HepG2 (cell line): ENCODE data around the gene EFEMP2. TPM values are rescaled to one million over a fixed set of nuclear protein-coding genes. Genes with fewer than 3 reads are reported as not detected.

ENCODE experiments used
- DNMT3B ChIP-seq: conservative IDR thresholded peaks from 2 replicates; pipeline ENCODE4 v1.6.1; 2016; ENCODE audit warnings: missing biosample characterization, control low read depth
- FOXK2 ChIP-seq: fragments of 450-650 bp; IDR thresholded peaks from 2 replicates; pipeline ENCODE4 v1.6.1; 2016
- HES4 ChIP-seq: sonication (generic); formaldehyde crosslinking; IDR thresholded peaks from 2 replicates; pipeline ENCODE4 v1.9.0; 2021; ENCODE audit warnings: mild to moderate bottlenecking, missing genetic modification reagents, borderline replicate concordance
- MTF1 ChIP-seq: sonication (generic); formaldehyde crosslinking; IDR thresholded peaks from 2 replicates; pipeline ENCODE4 v1.5.0; 2020; ENCODE audit warnings: missing genetic modification reagents
- NRL ChIP-seq: sonication (generic); formaldehyde crosslinking; IDR thresholded peaks from 2 replicates; pipeline ENCODE4 v1.5.0; 2020; ENCODE audit warnings: missing genetic modification reagents, mild to moderate bottlenecking, moderate library complexity, borderline replicate concordance
- SMARCC2 ChIP-seq: fragments of 450-650 bp; IDR thresholded peaks from 2 replicates; pipeline ENCODE4 v1.6.1; 2017; ENCODE audit warnings: antibody characterized with exemption, mild to moderate bottlenecking
- ZFP90 ChIP-seq: sonication (generic); formaldehyde crosslinking; IDR thresholded peaks from 2 replicates; pipeline ENCODE4 v1.8.0; 2022; ENCODE audit warnings: missing genetic modification reagents, mild to moderate bottlenecking, inconsistent platforms, borderline replicate concordance
- ZMYM2 ChIP-seq: sonication (generic); formaldehyde crosslinking; IDR thresholded peaks from 2 replicates; pipeline ENCODE4 v1.8.0; 2022; ENCODE audit warnings: mild to moderate bottlenecking, missing genetic modification reagents
- ZNF652 ChIP-seq: IDR thresholded peaks from 2 replicates; pipeline ENCODE4 v1.6.1; 2016; ENCODE audit warnings: low read depth, borderline replicate concordance
- ZNF761 ChIP-seq: sonication (generic); formaldehyde crosslinking; conservative IDR thresholded peaks from 2 replicates; pipeline ENCODE4 v1.4.0; 2020; ENCODE audit warnings: mild to moderate bottlenecking, missing genetic modification reagents
- ZNF841 ChIP-seq: sonication (generic); formaldehyde crosslinking; IDR thresholded peaks from 2 replicates; pipeline ENCODE4 v1.8.1; 2023; ENCODE audit warnings: missing genetic modification reagents, borderline replicate concordance
- polyA plus RNA-seq, 8 experiments: library from polyadenylated mRNA; depleted of rRNA in 3 of 8; stranded (reverse) in 7 of 8; unstranded in 1 of 8; fragments of >200 nt; fragmentation: Illumina TruSeq in 4 of 8; extraction: Trizol in 4 of 8; gene quantifications; 2 replicates each; pipeline versions ENCODE4 v1.2.1 to v1.2.3, GENCODE V29; 2011 to 2016; ENCODE audit warnings: low read depth in 4 of 8, missing spikeins in 1 of 8, mixed read lengths in 1 of 8; ENCODE audit not compliant: insufficient read depth in 1 of 8
- total RNA-seq, 5 experiments: library from RNA; depleted of rRNA; stranded (reverse); fragments of >200 nt; fragmentation: Illumina TruSeq; extraction: Trizol; gene quantifications; 2 replicates each; pipeline ENCODE4 v1.2.3, GENCODE V29; 2016; ENCODE audit warnings: low read depth in 1 of 5
- TF ChIP-seq, protein P1 (sequence below): sonication (generic); formaldehyde crosslinking; IDR thresholded peaks from 2 replicates; pipeline ENCODE4 v1.4.0; 2020; ENCODE audit warnings: mild to moderate bottlenecking, missing genetic modification reagents
- TF ChIP-seq, protein P2 (sequence below): sonication (generic); formaldehyde crosslinking; conservative IDR thresholded peaks from 2 replicates; pipeline ENCODE4 v1.8.0; 2022; ENCODE audit warnings: mild to moderate bottlenecking, moderate library complexity, missing genetic modification reagents
- TF ChIP-seq, protein P3 (sequence below), 2 experiments: sonication (generic) in 1 of 2; formaldehyde crosslinking in 1 of 2; IDR thresholded peaks; 2 replicates each; pipeline versions ENCODE4 v1.6.1 to v1.9.0; 2014 to 2022; ENCODE audit warnings: antibody characterized with exemption in 1 of 2, borderline replicate concordance in 1 of 2, inconsistent platforms in 1 of 2, low read depth in 1 of 2, missing genetic modification reagents in 1 of 2
- TF ChIP-seq, protein P4 (sequence below): IDR thresholded peaks from 2 replicates; pipeline ENCODE4 v1.6.1; 2016; ENCODE audit warnings: missing compliant biosample characterization, missing genetic modification reagents, borderline replicate concordance
- TF ChIP-seq, protein P5 (sequence below): sonication (generic); formaldehyde crosslinking; IDR thresholded peaks from 2 replicates; pipeline ENCODE4 v1.8.1; 2023; ENCODE audit warnings: mild to moderate bottlenecking, missing genetic modification reagents

EFEMP2 gene
- total and polyA plus RNA-seq, 2 of the 13 experiments (the other 11 are each of a cell fraction or from before 2014, with no cell fraction given), result 7.4 to 29.7 TPM

DNA sequence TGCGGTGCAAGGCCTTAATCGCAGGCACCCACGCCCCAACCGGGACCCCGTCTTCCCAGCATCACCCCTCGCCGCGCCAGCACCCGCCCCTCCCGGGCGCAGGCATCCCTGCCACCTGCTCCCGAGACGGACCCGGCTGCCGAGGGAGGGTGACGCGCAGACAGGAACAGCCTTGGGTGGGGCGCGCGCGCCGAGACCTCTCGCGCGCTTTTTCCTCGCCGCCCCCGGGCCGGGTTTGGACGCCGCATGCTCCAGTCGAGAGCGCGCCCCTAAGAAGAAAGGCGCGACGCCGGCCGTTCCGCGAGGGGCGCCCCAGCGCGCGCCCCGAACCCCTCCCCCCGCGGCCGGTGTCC is 15.1 kb downstream of the EFEMP2 start (continued):
- TF ChIP-seq, protein P1, sequence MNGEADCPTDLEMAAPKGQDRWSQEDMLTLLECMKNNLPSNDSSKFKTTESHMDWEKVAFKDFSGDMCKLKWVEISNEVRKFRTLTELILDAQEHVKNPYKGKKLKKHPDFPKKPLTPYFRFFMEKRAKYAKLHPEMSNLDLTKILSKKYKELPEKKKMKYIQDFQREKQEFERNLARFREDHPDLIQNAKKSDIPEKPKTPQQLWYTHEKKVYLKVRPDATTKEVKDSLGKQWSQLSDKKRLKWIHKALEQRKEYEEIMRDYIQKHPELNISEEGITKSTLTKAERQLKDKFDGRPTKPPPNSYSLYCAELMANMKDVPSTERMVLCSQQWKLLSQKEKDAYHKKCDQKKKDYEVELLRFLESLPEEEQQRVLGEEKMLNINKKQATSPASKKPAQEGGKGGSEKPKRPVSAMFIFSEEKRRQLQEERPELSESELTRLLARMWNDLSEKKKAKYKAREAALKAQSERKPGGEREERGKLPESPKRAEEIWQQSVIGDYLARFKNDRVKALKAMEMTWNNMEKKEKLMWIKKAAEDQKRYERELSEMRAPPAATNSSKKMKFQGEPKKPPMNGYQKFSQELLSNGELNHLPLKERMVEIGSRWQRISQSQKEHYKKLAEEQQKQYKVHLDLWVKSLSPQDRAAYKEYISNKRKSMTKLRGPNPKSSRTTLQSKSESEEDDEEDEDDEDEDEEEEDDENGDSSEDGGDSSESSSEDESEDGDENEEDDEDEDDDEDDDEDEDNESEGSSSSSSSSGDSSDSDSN (CRISPR knock-in tag), result peak; percentile 38; the same call in 1 of the 2 replicates
- TF ChIP-seq ZNF841 (CRISPR knock-in tag), result no peak
- no peak for TF ChIP-seq ZNF652 (CRISPR knock-in tag)
- TF ChIP-seq, protein P2, sequence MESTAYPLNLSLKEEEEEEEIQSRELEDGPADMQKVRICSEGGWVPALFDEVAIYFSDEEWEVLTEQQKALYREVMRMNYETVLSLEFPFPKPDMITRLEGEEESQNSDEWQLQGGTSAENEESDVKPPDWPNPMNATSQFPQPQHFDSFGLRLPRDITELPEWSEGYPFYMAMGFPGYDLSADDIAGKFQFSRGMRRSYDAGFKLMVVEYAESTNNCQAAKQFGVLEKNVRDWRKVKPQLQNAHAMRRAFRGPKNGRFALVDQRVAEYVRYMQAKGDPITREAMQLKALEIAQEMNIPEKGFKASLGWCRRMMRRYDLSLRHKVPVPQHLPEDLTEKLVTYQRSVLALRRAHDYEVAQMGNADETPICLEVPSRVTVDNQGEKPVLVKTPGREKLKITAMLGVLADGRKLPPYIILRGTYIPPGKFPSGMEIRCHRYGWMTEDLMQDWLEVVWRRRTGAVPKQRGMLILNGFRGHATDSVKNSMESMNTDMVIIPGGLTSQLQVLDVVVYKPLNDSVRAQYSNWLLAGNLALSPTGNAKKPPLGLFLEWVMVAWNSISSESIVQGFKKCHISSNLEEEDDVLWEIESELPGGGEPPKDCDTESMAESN (CRISPR knock-in tag), result no peak
- TF ChIP-seq, protein P3, sequence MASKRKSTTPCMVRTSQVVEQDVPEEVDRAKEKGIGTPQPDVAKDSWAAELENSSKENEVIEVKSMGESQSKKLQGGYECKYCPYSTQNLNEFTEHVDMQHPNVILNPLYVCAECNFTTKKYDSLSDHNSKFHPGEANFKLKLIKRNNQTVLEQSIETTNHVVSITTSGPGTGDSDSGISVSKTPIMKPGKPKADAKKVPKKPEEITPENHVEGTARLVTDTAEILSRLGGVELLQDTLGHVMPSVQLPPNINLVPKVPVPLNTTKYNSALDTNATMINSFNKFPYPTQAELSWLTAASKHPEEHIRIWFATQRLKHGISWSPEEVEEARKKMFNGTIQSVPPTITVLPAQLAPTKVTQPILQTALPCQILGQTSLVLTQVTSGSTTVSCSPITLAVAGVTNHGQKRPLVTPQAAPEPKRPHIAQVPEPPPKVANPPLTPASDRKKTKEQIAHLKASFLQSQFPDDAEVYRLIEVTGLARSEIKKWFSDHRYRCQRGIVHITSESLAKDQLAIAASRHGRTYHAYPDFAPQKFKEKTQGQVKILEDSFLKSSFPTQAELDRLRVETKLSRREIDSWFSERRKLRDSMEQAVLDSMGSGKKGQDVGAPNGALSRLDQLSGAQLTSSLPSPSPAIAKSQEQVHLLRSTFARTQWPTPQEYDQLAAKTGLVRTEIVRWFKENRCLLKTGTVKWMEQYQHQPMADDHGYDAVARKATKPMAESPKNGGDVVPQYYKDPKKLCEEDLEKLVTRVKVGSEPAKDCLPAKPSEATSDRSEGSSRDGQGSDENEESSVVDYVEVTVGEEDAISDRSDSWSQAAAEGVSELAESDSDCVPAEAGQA (IDR thresholded peaks at IDR 0.05; ENCODE audit: low read depth), result no peak
- TF ChIP-seq, protein P3 (CRISPR knock-in tag; IDR thresholded peaks at IDR 0.05; ENCODE audit: borderline replicate concordance), result no peak
- no peak for TF ChIP-seq FOXK2
- TF ChIP-seq, protein P4, sequence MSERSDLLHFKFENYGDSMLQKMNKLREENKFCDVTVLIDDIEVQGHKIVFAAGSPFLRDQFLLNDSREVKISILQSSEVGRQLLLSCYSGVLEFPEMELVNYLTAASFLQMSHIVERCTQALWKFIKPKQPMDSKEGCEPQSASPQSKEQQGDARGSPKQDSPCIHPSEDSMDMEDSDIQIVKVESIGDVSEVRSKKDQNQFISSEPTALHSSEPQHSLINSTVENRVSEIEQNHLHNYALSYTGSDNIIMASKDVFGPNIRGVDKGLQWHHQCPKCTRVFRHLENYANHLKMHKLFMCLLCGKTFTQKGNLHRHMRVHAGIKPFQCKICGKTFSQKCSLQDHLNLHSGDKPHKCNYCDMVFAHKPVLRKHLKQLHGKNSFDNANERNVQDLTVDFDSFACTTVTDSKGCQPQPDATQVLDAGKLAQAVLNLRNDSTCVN (CRISPR knock-in tag), result no peak
- TF ChIP-seq ZFP90 (CRISPR knock-in tag), result peak; percentile 6; the same call in 1 of the 2 replicates
- TF ChIP-seq MTF1 (CRISPR knock-in tag), result no peak
- no peak for TF ChIP-seq DNMT3B (CRISPR knock-in tag)
- no peak; the same call in 1 of the 2 replicates for TF ChIP-seq HES4 (CRISPR knock-in tag)
- no peak for TF ChIP-seq ZMYM2 (CRISPR knock-in tag)
- no peak for TF ChIP-seq SMARCC2
- TF ChIP-seq, protein P5, sequence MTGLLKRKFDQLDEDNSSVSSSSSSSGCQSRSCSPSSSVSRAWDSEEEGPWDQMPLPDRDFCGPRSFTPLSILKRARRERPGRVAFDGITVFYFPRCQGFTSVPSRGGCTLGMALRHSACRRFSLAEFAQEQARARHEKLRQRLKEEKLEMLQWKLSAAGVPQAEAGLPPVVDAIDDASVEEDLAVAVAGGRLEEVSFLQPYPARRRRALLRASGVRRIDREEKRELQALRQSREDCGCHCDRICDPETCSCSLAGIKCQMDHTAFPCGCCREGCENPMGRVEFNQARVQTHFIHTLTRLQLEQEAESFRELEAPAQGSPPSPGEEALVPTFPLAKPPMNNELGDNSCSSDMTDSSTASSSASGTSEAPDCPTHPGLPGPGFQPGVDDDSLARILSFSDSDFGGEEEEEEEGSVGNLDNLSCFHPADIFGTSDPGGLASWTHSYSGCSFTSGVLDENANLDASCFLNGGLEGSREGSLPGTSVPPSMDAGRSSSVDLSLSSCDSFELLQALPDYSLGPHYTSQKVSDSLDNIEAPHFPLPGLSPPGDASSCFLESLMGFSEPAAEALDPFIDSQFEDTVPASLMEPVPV, result peak; percentile 15; the same call in 1 of the 2 replicates
- TF ChIP-seq NRL, result no peak
- TF ChIP-seq ZNF761, result 0 out of 2 replicates have a peak, but pooled peaks have one; percentile 15
